SH-SY5Y (cell line): ENCODE data around the gene NDUFAB1.

Experiments used
- GATA2 ChIP-seq: IDR thresholded peaks from 2 replicates; pipeline ENCODE4 v1.6.1; 2011; ENCODE audit warnings: mild to moderate bottlenecking, low read depth, low read length
- GATA3 ChIP-seq: IDR thresholded peaks from 2 replicates; pipeline ENCODE4 v1.6.1; 2011; ENCODE audit warnings: low read depth, mild to moderate bottlenecking, low read length, moderate library complexity

DNA sequence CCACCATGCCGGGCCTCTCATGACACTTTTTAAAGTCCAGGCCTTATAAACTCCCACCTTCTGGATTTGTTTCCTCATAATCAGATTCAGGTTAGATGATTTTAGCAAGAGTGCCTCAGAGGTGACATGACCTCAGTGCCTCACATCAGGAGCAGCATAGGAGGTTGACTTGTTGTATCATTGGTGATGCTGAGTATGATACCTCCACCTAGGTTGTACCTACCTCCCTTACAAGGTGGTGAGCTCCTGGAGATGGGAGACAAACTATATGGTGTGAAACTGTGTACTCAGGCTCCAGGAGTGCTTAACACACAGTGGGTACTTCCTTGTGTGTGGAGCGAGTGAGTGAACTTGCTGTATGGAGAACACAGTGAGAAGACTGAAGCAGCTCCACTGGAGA, 18.6 kb downstream of the NDUFAB1 start:
- TF ChIP-seq GATA3 (no peak), GATA2 (no peak)
